DMS114 treated with DMSO at 0.1 percent for 48 hours (cell line): Measurements from ENCODE around the gene GALM.
A peak's percentile ranks its signal among the peaks of the same experiment; 100 is the strongest.
"Not testable (repeated sequence)": the region's sequence is repeated elsewhere in the genome, so short reads cannot be mapped to it uniquely, and the experiment has no call there.

Experiments
- DNase-seq: peaks from one replicate; lab custom pipeline; 2025; ENCODE audit not compliant: unreplicated experiment; lab: John Stamatoyannopoulos, UW

The GALM gene

DNA sequence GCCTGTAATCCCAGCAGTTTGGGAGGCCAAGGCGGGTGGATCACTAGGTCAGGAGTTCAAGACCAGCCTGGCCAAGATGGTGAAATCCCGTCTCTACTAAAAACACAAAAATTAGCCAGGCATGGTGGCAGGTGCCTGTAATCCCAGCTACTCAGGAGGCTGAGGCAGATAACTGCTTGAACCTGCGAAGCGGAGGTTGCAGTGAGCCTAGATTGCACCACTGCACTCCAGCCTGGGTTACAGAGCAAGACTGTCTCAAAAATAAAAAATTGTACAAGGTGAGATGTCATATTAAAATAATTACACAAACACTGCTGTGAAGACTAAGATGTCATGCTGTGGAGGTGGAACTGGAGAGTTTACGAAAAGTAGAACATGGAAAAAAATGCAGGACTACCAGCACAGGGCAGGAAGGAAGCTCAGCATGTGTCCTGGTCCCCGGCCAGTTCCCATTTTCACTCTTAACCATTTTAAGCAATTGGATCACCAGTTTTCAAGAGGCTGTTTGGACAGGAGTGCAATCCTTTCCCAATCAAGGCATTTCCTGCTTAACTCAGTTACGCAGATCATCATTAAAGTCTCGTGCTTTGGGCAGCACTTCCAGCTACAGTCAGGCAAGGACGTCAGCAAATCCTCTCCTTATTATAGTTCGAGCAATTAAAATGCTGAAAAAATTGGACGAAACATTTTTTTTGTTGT lies 71.2 kb downstream of the GALM start:
- DNase-seq = not testable (repeated sequence)

DNA sequence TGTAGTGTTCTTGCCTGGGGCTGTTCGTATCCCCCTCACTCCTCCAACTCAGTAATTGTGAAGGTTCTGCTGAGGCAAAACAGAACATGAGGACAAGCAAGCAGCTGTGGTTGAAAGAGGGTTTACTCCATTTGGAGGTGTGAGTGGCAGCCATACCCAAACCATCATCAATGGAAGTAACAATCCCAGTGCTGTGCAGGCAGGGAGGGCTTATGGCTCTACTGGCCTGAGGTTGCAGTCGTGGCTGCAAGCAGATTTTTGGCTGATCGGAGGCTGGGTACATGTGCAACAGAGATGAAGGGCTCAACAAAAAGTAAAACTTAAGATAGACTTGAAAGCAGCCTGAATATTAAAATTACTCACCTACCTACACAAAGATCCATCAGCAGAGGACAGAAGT lies 72.0 kb downstream of the GALM start:
- DNase-seq = no peak

DNA sequence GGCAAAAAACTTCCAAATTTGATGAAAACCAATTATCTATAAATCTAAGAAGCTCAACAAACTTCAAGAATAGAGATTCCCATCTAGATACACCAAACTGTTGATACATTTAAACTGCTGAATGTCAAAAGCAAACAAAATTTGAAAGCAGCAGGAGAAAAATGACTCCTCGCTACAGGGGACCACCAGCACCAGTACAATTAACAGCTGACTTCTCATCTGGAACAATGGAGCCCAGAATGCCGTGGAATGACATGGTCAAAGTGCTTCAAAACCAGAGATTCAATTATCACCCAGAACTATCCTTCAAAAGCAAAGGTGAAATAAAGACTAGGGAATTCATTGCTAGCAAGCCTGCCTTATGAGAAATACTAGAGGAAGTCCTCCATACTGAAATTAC lies 73.6 kb downstream of the GALM start:
- DNase-seq = no peak

DNA sequence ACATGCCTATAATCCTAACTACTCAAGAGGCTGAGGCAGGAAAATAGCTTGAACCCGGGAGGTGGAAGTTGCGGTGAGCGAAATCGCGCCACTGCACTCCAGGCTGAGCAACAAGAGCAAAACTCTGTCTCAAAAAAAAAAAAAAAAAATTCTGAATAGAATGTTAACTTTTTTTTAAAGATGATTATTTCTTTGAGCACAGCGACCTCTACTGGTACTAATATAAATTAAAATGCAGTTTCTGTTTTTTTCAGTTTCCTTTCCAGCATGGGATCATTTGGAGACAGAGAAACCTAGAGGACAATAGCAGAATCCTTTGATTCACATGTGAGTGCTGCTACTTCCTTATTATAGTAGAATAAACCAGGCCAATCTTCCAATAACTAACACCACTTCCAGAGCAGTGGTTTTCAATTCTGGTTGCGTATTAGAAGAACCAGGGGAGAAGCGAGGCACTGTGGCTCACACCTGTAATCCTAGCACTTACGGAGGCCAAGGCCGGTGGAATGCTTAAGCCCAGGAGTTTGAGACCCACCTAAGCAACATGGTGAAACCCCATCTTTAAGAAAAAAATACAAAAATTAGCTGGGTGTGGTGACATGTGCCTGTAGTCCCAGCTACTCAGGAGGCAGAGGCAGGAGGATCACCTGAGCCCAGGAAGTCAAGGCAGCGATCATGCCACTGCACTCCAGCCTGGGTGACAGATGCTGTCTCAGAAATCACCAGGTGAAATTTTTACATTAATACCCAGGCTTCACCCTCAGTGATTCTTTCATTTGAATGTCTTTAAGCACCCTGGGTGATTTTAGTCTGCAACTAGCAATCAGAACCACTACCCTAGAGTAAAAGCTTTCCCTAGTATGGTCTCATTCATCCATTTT lies 75.2 kb downstream of the GALM start:
- peak; percentile 67 for DNase-seq

DNA sequence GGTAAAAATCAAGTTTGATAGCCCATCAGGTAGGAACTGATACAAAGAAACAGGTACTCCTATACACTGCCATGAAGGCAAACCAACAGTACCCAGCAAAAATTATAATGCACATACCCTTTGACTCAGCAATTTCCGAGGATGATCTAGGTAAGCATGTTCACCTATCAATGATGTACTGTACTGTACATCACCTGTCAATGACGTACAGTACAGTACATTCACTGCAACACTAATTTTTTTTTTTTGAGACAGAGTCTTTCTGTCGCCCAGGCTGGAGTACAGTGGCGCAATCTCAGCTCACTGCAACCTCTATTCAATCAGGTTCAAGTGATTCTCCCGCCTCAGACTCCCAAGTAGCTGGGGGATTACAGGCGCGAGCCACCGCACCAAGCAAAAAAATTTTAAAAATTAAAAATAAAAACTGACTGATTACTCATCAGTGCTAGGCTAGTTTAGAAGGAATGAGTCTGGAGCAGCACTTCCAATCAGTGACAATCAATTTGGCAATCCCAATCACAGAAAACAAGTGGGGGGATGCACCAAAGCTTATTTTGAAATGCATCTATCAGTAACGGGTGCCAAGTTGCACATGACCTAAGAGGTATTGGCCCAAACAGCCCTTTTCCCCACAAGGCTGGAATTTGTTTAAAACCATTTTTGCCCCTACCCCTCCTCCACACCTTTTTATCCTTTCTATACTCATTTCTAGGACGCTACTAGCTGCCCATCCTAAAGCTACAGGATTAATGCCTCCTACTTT lies 77.1 kb downstream of the GALM start:
- DNase-seq = no peak

DNA sequence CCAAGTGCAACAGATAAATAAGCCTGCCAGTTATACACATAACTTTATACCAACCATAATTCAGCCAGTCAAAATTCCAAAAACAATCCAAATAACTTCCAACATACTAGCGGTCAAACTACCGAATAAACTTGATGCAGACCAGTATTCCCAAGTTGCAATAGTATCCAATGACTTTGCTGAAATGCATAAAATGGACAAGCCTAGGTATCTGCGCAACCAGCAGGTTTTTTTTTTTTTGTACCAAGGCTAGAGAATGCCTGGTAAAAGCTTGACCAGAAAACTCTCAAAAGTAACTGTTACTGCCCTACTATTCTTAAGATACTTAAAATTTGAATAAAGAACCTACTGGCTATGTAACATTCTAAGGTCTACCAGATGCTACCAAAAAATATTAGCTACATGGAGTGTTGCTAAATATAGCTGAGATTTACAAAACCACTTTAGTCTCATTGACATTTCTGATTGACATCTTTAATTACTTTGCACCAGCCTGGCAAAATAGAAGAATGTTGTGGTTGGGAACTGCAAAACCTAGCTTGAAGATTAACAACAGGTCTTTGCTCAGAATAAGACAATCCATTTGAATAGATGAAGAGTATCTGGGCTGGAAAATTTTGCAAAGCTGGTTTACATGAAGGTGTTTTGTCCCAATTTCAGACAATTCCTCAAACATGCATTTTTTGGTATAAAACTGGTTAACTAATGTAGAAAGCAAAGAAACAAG lies 77.9 kb downstream of the GALM start:
- DNase-seq = no peak

DNA sequence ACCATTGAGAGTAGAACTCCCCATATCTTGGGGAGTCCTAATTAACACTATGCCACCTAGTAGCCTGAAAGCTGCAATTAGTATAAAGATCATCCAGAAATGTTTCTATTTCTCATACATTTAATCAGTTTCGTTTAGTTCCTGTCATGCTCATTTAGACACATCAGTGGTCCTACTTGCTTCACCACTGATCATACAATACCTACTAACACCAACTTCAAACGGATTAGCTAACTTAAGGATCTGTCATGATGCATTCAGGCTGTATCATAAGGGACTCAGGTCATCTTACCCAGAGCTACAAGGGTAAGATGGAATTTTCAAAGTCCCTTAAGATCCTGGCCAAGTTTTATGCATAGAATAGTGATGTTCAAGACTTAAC lies 78.5 kb downstream of the GALM start:
- no peak for DNase-seq

DNA sequence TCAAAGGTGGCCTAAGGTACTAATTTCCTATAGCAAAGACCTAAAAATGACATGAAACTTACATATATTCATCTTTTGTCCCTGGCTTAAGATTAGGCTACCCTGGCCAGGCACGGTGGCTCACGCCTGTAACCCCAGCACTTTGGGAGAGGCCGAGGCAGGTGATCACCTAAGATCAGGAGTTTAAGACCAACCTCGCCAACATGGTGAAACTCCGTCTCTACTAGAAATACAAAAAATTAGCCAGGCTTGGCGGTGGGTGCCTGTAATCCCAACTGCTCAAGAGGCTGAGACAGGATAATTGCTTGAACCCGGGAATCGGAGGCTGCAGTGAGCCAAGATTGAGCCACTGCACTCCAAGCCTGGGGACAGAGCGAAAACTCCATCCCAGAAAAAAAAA lies 79.4 kb downstream of the GALM start:
- DNase-seq = no peak

DNA sequence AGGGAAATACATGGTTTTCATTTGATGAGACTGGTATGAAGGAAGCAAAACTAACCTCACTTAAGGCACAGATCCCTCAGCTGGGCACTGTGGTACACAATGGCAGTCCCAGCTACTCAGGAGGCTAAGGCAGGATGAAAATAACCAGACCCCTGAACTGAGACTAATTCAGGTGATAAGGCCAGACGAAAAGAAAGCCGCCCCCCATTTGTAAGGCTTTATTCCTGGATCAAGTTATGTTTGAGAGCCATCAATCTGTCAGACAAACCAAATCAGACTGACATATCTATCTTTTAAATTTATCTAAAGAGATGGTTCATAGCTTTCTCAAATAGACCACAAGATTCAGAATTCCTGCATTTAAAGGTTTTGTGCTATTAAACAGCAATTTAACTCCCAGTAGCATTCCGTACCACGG lies 81.1 kb downstream of the GALM start:
- no peak for DNase-seq

DNA sequence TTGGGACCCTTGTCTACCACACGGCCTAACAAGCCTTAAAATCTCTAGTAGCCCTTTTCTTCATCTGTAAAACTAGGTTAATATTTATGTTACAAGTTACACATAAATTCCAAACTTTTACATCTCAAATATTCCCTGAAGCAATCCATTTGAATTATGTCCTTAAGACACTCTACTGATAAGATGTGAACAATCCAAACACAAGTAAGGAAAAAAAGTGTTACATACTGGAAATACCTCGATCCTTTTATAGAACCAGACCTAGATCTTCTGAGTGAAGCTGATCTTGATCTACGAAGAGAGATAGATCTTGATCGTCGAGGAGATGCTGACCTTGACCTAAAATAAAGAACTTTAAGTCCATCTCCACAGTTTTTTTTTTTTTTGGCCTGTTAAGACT lies 81.9 kb downstream of the GALM start:
- DNase-seq = no peak

DNA sequence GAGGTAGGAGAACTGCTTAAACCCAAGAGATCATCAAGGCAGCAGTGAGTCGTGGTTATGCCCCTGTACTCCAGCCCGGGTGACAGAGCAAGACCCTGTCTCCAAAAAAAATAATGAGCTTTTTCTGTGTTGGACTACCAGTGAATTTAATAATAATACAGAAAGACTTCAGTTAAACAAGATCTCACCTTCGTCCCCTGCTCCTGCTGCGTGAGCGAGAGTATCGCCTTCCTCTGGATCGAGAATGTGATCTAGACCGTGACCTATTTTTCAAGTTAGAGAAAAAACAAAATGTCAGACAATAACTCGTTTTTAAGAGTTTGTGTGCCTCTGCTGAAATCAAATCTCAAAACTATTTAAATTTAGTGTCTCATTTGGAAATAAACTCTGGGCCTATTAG lies 82.5 kb downstream of the GALM start:
- no peak for DNase-seq

DNA sequence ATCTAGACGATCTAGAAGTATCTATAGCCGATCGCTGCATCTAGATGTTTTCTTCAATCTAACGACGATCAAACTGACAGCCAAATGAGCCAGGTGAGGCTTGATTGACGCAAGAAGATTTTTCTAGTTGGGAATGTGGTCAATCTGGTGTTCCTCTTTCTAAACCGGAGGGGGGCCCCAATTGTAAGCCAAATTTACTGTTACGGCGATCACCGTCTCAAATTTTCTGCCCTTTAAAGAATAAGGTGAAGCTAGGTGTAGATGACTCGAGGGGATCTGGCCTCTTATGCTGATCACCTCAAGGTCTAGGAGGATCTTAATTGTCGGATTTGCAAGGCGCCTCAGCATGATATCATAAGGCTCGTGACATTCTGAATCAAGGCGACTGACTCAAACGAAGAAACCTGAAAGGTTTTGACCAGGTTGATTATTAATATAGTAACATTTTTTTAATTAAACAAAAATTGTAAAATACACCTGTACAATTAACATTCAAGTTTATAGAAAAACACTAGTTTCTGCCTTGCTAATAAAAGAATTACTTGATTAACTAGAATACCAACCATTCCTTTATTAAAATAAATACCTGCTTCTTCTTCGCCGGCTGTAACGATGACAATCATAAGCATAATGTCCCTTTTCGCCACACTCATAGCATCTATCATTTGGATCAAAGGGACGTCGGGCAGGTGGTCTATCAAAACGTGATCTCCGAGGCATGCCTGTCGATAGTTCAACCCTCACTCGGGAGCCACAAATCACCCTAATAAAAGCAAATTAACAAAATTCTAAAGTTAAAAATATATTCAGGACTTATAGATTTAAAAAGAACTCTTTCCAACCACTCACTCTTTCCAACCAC lies 83.3 kb downstream of the GALM start:
- no peak for DNase-seq

DNA sequence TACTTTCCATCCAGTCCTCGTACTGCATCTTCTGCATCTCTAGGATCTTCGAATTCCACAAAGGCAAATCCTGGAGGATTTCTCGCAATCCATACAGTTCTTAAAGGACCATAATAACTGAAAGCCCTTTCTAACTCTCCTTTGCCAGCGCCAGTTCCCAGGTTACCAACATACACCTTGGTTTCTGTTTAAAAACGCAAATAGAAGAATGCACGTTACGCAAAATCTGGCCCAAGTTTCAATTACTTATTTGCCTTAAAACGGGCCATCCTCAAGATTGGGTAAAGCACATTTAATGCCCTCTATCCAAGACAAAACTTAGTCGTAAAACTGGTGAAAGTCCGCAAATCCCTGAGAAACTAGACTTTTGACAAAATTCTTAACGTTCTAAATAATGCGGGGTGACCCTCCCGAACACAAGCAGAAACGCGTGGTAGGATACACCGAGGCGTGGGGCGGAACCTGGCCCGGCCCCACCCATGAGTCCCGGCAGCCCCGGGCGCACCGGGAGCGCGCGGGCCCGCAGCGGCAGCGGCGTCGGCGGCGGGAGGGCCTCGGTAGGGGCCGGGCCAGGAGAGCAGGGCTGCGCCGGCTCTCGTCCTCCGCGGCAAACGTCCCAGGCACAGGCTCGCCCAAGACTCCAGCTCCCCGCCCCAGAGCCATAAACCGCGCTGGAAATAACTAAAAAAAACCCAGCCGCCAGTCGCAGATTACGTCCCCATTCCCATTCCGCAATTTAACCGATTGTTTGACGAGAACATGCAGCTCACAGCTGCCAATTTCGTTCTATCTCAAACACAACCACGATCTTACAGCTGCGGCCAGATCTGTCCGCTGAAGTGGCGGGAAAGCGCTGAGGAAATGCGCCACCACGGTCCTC lies 84.3 kb downstream of the GALM start:
- DNase-seq = no peak

DNA sequence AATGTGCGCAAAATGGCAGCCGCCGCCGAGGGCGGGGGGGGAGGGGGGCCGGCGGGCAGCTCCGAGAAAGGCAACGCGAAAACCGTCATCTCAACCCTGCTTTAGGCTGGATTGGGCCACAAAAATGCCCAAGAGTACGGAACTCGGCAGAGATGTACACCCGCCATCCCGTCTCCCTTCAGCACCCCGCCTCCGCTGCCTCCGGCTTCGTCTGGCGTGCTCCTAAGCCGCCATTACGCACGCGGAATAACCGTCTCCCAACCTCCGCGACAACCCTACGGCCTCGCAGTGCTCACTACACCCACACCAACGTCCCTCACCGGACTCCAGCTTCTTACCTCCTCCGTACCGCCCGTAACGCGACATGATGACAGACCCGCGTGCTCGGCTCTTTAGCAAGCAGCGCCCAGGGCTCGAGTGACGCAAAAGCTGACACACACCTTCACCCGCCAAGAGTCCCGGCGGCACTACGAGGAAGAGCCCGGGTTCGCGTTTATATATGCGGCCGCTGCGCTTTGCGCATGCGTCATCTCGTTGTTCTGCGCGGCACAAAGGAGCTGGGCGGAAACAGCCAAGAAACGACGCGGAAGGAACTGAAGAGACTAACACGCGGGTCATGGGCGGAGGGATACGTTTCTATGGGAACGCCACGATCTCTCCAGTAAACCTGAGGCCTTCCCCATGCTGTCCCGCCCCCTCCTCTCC lies 85.1 kb downstream of the GALM start, which contains the start of gene SRSF7:
TSS of gene SRSF7 (minus strand) at position 471 of the 705 bp plus-strand sequence. CDS start at position 366, 105 bp downstream.
- peak; percentile 95 for DNase-seq

DNA sequence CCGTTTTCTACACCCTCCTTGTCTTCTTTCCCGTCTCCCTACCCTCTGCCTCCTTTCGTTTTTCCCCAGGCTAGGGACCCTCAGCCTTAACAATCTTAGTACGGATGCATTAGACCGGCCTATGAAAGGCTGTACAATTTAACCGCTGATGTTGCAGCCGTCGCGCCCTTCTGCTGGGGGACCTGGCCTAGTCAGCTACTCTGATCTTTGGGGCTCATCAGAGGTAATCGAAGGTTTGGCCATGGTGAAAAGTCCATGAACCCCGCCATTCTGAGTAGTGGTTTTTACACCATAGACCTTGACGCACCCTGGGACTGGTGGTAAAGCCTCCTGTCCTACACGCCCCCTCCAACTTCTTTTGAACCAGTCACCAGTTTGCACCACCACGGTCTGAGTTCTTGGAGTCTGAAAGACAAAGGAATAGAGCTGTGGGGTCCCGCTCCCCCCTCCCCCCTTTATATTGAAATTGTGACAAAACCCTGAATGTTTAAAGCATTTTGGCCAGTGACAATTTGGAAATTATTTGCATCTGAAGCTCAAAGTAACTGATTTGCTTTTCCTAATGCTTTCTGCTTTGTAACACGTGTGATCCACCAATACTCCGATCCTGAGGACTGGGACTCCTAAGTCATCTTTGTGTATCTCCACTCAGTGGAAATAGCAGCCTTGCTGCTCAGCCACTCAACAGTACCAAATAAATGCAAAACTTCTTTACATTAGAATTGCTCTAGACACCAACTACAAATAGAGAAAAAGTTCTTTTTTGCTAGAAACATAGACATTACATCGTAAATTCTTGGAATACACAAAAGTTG lies 85.9 kb downstream of the GALM start:
- peak; percentile 56 for DNase-seq

DNA sequence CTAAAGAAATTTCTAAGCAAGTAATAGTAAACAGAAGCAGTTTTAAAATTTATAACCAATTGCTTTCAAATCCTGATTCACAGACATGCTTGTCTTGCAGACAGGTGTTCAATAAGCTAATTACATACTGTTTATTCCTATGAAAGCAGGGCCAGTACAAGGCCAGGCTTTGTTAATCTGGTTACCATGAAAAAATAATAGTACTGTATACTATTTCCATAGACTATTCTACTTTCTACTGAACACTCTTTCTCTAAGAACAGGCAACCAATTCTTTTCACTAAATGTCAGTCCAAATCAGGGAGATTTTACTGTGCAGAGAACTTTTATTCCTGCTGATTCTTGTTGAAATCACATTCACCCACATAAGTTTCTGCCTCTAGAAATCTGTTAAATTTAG lies 88.1 kb downstream of the GALM start:
- no peak for DNase-seq

DNA sequence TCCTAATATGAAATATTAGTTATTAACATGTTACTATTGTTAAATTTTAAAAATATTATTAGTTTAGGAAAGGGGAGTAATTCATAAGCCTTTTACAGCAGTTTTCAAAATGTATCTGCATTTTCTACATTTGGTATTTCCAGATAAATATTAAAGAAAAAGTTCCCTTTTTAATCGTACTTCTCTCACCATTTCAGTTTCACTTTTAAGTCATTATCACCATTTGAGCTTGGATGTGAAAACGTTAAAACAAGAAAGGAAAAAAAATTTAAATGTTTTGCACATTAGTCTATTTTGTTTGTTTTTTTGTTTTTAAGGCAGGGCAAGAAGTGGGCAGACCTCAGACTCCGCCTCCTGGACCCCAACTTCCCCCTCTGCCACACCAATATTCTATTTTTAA lies 88.6 kb downstream of the GALM start:
- no peak for DNase-seq

DNA sequence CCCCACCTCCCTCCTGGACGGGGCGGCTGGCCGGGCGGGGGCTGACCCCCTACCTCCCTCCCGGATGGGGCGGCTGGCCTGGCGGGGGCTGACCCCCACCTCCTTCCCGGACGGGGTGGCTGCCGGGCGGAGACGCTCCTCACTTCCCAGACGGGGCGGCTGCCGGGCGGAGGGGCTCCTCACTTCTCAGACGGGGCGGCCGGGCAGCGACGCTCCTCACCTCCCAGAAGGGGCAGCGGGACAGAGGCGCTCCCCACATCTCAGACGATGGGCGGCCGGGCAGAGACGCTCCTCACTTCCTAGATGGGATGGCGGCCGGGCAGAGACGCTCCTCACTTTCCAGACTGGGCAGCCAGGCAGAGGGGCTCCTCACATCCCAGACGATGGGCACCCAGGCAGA lies 90.0 kb downstream of the GALM start:
- not testable (repeated sequence) for DNase-seq
